T-helper 2 cell treated with Interferon-gamma antibody and Interleukin-4, amounts not matched to agents 5 μg/mL and 100 μg/mL, for 36 hours (primary cell): ENCODE measurements around the gene TBK1.

Source experiments
- DNase-seq: peaks from one replicate; pipeline ENCODE4 v3.0.0; 2021; ENCODE audit warnings: low spot score
- H3K27ac Mint-ChIP-seq: one replicate; pipeline ENCODE4 v1.8.0; 2021; ENCODE audit warnings: mild to moderate bottlenecking, mixed read lengths
- H3K27me3 Mint-ChIP-seq: one replicate; pipeline ENCODE4 v1.8.0; 2021; ENCODE audit warnings: low read depth, mixed read lengths
- H3K36me3 Mint-ChIP-seq: one replicate; pipeline ENCODE4 v1.8.0; 2021; ENCODE audit warnings: low read depth, mixed read lengths
- H3K4me1 Mint-ChIP-seq: one replicate; pipeline ENCODE4 v1.8.0; 2021; ENCODE audit warnings: low read depth, mixed read lengths
- H3K4me3 Mint-ChIP-seq: one replicate; pipeline ENCODE4 v1.8.0; 2022; ENCODE audit warnings: mild to moderate bottlenecking, moderate library complexity, mixed read lengths
- H3K9me3 Mint-ChIP-seq: one replicate; pipeline ENCODE4 v1.8.0; 2021; ENCODE audit warnings: mixed read lengths

The TBK1 gene

GRCh38 chr12:64461634-64462414 is 9.9 kb downstream of the TBK1 start:
- Mint-ChIP-seq H3K36me3 (peaks cover 46% of the 10 kb centered on the region), H3K4me3 (no peak overlapping the region), H3K4me1 (peaks cover 31% of the 10 kb centered on the region), H3K9me3 (no peaks in the 10 kb centered on the region), H3K27ac (no peak overlapping the region), H3K27me3 (no peaks in the 10 kb centered on the region)
- DNase-seq = no peak

- Mint-ChIP-seq H3K27me3 (no peaks in the 10 kb centered on the region), H3K9me3 (no peaks in the 10 kb centered on the region), H3K27ac (no peak overlapping the region), H3K4me3 (no peak overlapping the region), H3K36me3 (peaks cover 45% of the 10 kb centered on the region), H3K4me1 (peaks cover 9% of the 10 kb centered on the region)
- DNase-seq = no peak
These were observed 14.3 kb downstream of the TBK1 start for GRCh38 chr12:64466178-64466577.

- Mint-ChIP-seq H3K4me1 (peaks cover 10% of the 10 kb centered on the region), H3K27me3 (no peaks in the 10 kb centered on the region), H3K36me3 (peaks cover 62% of the 10 kb centered on the region), H3K4me3 (no peak overlapping the region), H3K27ac (peak overlapping the region; percentile 41), H3K9me3 (no peaks in the 10 kb centered on the region)
- DNase-seq = no peak
These were observed 17.0 kb downstream of the TBK1 start for GRCh38 chr12:64468966-64469365.

GRCh38 chr12:64469455-64470142 is 17.7 kb downstream of the TBK1 start:
- Mint-ChIP-seq H3K27me3 (no peaks in the 10 kb centered on the region), H3K27ac (no peak overlapping the region), H3K4me1 (peaks cover 10% of the 10 kb centered on the region), H3K4me3 (no peak overlapping the region), H3K9me3 (no peaks in the 10 kb centered on the region), H3K36me3 (peaks cover 63% of the 10 kb centered on the region)
- DNase-seq = no peak

GRCh38 chr12:64470495-64470894 is 18.6 kb downstream of the TBK1 start:
- Mint-ChIP-seq H3K9me3 (peaks cover 4% of the 10 kb centered on the region), H3K36me3 (peaks cover 66% of the 10 kb centered on the region), H3K4me3 (no peak overlapping the region)

GRCh38 chr12:64473176-64473575 is 21.3 kb downstream of the TBK1 start:
- no peak overlapping the region for H3K27ac Mint-ChIP-seq

More at GRCh38 chr12:64470495-64470894, 18.6 kb downstream of the TBK1 start:
- H3K4me1 Mint-ChIP-seq = peaks cover 9% of the 10 kb centered on the region
- DNase-seq = no peak
- H3K27ac Mint-ChIP-seq = no peak overlapping the region
- H3K27me3 Mint-ChIP-seq = no peaks in the 10 kb centered on the region

GRCh38 chr12:64475518-64475917 is 23.6 kb downstream of the TBK1 start:
- peaks cover 67% of the 10 kb centered on the region for H3K36me3 Mint-ChIP-seq
- no peak overlapping the region for H3K4me3 Mint-ChIP-seq
- peaks cover 20% of the 10 kb centered on the region for H3K9me3 Mint-ChIP-seq
- H3K27ac Mint-ChIP-seq = no peak overlapping the region
- no peak for DNase-seq
- no peaks in the 10 kb centered on the region for H3K27me3 Mint-ChIP-seq
- peaks cover 8% of the 10 kb centered on the region for H3K4me1 Mint-ChIP-seq

More at GRCh38 chr12:64473176-64473575, 21.3 kb downstream of the TBK1 start:
- peaks cover 20% of the 10 kb centered on the region for H3K9me3 Mint-ChIP-seq
- H3K27me3 Mint-ChIP-seq = no peaks in the 10 kb centered on the region
- peaks cover 75% of the 10 kb centered on the region for H3K36me3 Mint-ChIP-seq
- H3K4me1 Mint-ChIP-seq = peaks cover 8% of the 10 kb centered on the region
- H3K4me3 Mint-ChIP-seq = no peak overlapping the region
- no peak for DNase-seq

GRCh38 chr12:64476844-64477243 is 24.9 kb downstream of the TBK1 start:
- Mint-ChIP-seq H3K4me1 (peaks cover 8% of the 10 kb centered on the region), H3K9me3 (peaks cover 20% of the 10 kb centered on the region), H3K27ac (no peak overlapping the region), H3K4me3 (no peak overlapping the region), H3K36me3 (peaks cover 63% of the 10 kb centered on the region), H3K27me3 (no peaks in the 10 kb centered on the region)
- no peak for DNase-seq

- Mint-ChIP-seq H3K27me3 (no peaks in the 10 kb centered on the region), H3K4me3 (no peak overlapping the region), H3K4me1 (peaks cover 4% of the 10 kb centered on the region), H3K9me3 (peaks cover 20% of the 10 kb centered on the region), H3K27ac (no peak overlapping the region), H3K36me3 (peaks cover 54% of the 10 kb centered on the region)
- no peak for DNase-seq
These were observed 26.7 kb downstream of the TBK1 start for GRCh38 chr12:64478661-64479060.

GRCh38 chr12:64480148-64480547 is 28.2 kb downstream of the TBK1 start:
- Mint-ChIP-seq H3K36me3 (peaks cover 45% of the 10 kb centered on the region), H3K9me3 (peaks cover 19% of the 10 kb centered on the region), H3K4me1 (peaks cover 4% of the 10 kb centered on the region), H3K27me3 (no peaks in the 10 kb centered on the region), H3K4me3 (no peak overlapping the region), H3K27ac (no peak overlapping the region)
- DNase-seq = no peak

GRCh38 chr12:64486657-64487056 is 34.7 kb downstream of the TBK1 start:
- Mint-ChIP-seq H3K36me3 (peaks cover 39% of the 10 kb centered on the region), H3K27me3 (no peaks in the 10 kb centered on the region), H3K9me3 (no peaks in the 10 kb centered on the region), H3K27ac (no peak overlapping the region), H3K4me3 (no peak overlapping the region), H3K4me1 (peaks cover 11% of the 10 kb centered on the region)
- no peak for DNase-seq

- no peaks in the 10 kb centered on the region for H3K9me3 Mint-ChIP-seq
- H3K27me3 Mint-ChIP-seq = no peaks in the 10 kb centered on the region
- H3K36me3 Mint-ChIP-seq = peaks cover 40% of the 10 kb centered on the region
- no peak for DNase-seq
- peak overlapping the region; percentile 22 for H3K27ac Mint-ChIP-seq
- H3K4me1 Mint-ChIP-seq = peaks cover 25% of the 10 kb centered on the region
- H3K4me3 Mint-ChIP-seq = no peak overlapping the region
These were observed 39.8 kb downstream of the TBK1 start for GRCh38 chr12:64491718-64492117.

GRCh38 chr12:64493513-64493912 is 41.6 kb downstream of the TBK1 start:
- Mint-ChIP-seq H3K9me3 (no peaks in the 10 kb centered on the region), H3K27ac (no peak overlapping the region), H3K4me1 (peaks cover 24% of the 10 kb centered on the region), H3K36me3 (peaks cover 46% of the 10 kb centered on the region), H3K4me3 (no peak overlapping the region), H3K27me3 (no peaks in the 10 kb centered on the region)
- no peak for DNase-seq

GRCh38 chr12:64494998-64495729 is 43.2 kb downstream of the TBK1 start:
- H3K27ac Mint-ChIP-seq = no peak overlapping the region
- peaks cover 45% of the 10 kb centered on the region for H3K36me3 Mint-ChIP-seq

More at GRCh38 chr12:64494998-64495729, 43.2 kb downstream of the TBK1 start:
- no peak for DNase-seq
- Mint-ChIP-seq H3K4me1 (peaks cover 16% of the 10 kb centered on the region), H3K4me3 (no peak overlapping the region), H3K27me3 (no peaks in the 10 kb centered on the region), H3K9me3 (no peaks in the 10 kb centered on the region)
